ENCODE data around the gene KCNQ1. TPM values are rescaled to one million over a fixed set of nuclear protein-coding genes. Genes with fewer than 3 reads are reported as not detected.

Gene KCNQ1
- total and polyA plus RNA-seq, 9 of the 15 experiments (the other 6 are each of a cell fraction or from before 2014, with no cell fraction given): 0.44 TPM; not detected in 8

DNA sequence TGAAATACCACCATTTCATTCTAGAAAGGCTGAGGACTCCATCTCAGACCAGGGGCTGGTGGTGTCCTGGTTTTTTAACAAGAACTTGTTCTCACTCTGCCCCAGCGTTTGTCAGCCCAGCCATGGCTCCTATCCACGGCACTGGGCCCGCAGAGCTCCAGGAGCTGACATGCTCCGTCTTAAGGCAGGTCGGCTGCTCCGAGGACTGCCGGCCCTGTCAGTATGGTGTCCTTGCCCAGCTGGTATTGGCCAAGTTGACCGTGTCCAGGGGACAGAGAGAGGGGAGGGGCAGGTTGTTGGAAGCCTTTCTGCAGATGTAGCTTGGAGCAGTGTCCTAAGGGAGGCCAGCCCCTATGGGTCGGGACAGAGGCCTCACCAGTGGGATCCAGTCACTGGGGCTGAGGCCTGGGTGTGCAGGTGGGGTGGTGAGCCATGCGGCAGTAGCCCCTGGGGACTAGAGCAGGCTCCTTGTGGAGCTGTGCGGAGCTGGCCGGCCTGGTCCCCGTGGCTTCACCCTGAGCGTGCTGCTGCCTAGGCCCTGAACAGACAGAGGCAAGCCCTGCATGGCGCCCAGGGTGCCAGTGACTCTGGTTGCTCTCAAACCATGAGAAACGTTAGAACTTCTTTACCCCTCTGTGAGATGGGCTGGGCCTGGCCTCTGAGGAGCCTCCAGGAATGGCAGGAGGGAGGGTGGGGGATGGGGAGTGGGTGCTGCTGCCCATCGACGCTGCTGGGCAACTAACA is 294.9 kb downstream of the KCNQ1 start:
- H3K4me1 ChIP-seq (replicated peaks in 1 of 2; ENCODE audit: control insufficient read depth in 2 of 2, insufficient read depth in 2 of 2, low read length in 2 of 2): peaks cover 43 to 70% of the 10 kb centered on the region in 2 experiments
- peak overlapping the region; percentile 23 to 86; a peak in 3 of 4 replicates for H3K9ac ChIP-seq (ENCODE audit: insufficient read depth in 1 of 2, low read depth in 2 of 2, low read length in 2 of 2)
- in situ Hi-C loops (cut with MboI) (no loop called here), intact Hi-C loops (cut with micrococcal nuclease) (no loop called here)
- ChIA-PET CTCF (ENCODE audit: low intra/inter-chr PET ratio) (no interaction called here), POLR2A (interaction anchor here (0.6 kb wide), 2 partner anchors 15 to 189 kb away, joined by 3 read pairs; no protein-coding TSS in a partner anchor)
- no peak for FAIRE-seq
- H4K20me1 ChIP-seq (replicated peaks; ENCODE audit: control insufficient read depth, insufficient read depth, low read length): no peaks in the 10 kb centered on the region
- peak; percentile 6; the same call in 2 of the 3 replicates for ATAC-seq
- H3K4me3 ChIP-seq: no peak overlapping the region
- peak in 2 of 4 experiments; percentile 40 to 42 for DNase-seq (ENCODE audit: extremely low read depth in 1 of 4, low spot score in 3 of 4)
- TF ChIP-seq POLR2B (IDR thresholded peaks at IDR 0.05; ENCODE audit: low read depth, partially characterized antibody): no peak
- TF ChIP-seq ZFX (CRISPR knock-in tag; IDR thresholded peaks at IDR 0.05): 0 out of 2 replicates have a peak, but pooled peaks have one; percentile 29
- no peak for TF ChIP-seq FOXA1 (IDR thresholded peaks at IDR 0.05; ENCODE audit: borderline replicate concordance)
- TF ChIP-seq, protein P1, sequence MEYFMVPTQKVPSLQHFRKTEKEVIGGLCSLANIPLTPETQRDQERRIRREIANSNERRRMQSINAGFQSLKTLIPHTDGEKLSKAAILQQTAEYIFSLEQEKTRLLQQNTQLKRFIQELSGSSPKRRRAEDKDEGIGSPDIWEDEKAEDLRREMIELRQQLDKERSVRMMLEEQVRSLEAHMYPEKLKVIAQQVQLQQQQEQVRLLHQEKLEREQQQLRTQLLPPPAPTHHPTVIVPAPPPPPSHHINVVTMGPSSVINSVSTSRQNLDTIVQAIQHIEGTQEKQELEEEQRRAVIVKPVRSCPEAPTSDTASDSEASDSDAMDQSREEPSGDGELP (CRISPR knock-in tag; IDR thresholded peaks at IDR 0.05; ENCODE audit: borderline replicate concordance): peak; percentile 16; the same call in 1 of the 2 replicates
- TF ChIP-seq, protein P2, sequence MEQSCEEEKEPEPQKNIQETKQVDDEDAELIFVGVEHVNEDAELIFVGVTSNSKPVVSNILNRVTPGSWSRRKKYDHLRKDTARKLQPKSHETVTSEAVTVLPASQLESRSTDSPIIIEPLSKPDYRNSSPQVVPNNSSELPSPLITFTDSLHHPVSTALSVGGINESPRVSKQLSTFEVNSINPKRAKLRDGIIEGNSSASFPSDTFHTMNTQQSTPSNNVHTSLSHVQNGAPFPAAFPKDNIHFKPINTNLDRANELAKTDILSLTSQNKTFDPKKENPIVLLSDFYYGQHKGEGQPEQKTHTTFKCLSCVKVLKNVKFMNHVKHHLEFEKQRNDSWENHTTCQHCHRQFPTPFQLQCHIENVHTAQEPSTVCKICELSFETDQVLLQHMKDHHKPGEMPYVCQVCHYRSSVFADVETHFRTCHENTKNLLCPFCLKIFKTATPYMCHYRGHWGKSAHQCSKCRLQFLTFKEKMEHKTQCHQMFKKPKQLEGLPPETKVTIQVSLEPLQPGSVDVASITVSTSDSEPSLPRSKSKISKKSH (CRISPR knock-in tag; IDR thresholded peaks at IDR 0.05): no peak
- TF ChIP-seq CSDE1 (IDR thresholded peaks at IDR 0.05): no peak
- TF ChIP-seq, protein P3, sequence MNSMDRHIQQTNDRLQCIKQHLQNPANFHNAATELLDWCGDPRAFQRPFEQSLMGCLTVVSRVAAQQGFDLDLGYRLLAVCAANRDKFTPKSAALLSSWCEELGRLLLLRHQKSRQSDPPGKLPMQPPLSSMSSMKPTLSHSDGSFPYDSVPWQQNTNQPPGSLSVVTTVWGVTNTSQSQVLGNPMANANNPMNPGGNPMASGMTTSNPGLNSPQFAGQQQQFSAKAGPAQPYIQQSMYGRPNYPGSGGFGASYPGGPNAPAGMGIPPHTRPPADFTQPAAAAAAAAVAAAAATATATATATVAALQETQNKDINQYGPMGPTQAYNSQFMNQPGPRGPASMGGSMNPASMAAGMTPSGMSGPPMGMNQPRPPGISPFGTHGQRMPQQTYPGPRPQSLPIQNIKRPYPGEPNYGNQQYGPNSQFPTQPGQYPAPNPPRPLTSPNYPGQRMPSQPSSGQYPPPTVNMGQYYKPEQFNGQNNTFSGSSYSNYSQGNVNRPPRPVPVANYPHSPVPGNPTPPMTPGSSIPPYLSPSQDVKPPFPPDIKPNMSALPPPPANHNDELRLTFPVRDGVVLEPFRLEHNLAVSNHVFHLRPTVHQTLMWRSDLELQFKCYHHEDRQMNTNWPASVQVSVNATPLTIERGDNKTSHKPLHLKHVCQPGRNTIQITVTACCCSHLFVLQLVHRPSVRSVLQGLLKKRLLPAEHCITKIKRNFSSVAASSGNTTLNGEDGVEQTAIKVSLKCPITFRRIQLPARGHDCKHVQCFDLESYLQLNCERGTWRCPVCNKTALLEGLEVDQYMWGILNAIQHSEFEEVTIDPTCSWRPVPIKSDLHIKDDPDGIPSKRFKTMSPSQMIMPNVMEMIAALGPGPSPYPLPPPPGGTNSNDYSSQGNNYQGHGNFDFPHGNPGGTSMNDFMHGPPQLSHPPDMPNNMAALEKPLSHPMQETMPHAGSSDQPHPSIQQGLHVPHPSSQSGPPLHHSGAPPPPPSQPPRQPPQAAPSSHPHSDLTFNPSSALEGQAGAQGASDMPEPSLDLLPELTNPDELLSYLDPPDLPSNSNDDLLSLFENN (IDR thresholded peaks at IDR 0.05; ENCODE audit: low read depth in 2 of 2, low read length in 2 of 2): no peak
- TF ChIP-seq TRIM28 (IDR thresholded peaks at IDR 0.05): no peak
- TF ChIP-seq SP2 (IDR thresholded peaks at IDR 0.05; ENCODE audit: extremely low read depth, low read depth, low read length, poor library complexity, severe bottlenecking): no peak
- TF ChIP-seq ZEB2 (IDR thresholded peaks at IDR 0.05): no peak
- TF ChIP-seq, protein P4, sequence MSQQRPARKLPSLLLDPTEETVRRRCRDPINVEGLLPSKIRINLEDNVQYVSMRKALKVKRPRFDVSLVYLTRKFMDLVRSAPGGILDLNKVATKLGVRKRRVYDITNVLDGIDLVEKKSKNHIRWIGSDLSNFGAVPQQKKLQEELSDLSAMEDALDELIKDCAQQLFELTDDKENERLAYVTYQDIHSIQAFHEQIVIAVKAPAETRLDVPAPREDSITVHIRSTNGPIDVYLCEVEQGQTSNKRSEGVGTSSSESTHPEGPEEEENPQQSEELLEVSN (IDR thresholded peaks at IDR 0.05; ENCODE audit: borderline replicate concordance in 1 of 2, extremely low read depth in 1 of 2, insufficient read depth in 1 of 2, insufficient read length in 1 of 2, low read depth in 1 of 2, low read length in 1 of 2, poor library complexity in 1 of 2, severe bottlenecking in 1 of 2): peak in 1 of 2 experiments; percentile 25
- TF ChIP-seq RAD21 (CRISPR knock-in tag; conservative IDR thresholded peaks at IDR 0.05 in 1 of 2, IDR thresholded peaks at IDR 0.05 in 1 of 2): no peak
- peak overlapping the region; percentile 67 for H2AFZ ChIP-seq (ENCODE audit: low read depth, low read length)
- peak overlapping the region; percentile 23; the same call in 2 of the 3 replicates for H3K27ac ChIP-seq (ENCODE audit: extremely low read depth, low read depth, low read length)
- H3K4me2 ChIP-seq (ENCODE audit: insufficient read depth, low read length): peak overlapping the region; percentile 10; the same call in 1 of the 2 replicates
- no peaks in the 10 kb centered on the region for H3K27me3 ChIP-seq (ENCODE audit: control insufficient read depth in 2 of 2, insufficient read depth in 2 of 2, low read length in 2 of 2)
- no TSS peak for BruUV-seq (replicated peaks)
- no peaks in the 10 kb centered on the region for H3K36me3 ChIP-seq (ENCODE audit: control insufficient read depth, insufficient read depth, low read length)
- 75% methylated on average over 17 of the region's 18 CpGs for WGBS (ENCODE audit: insufficient coverage, low coverage, missing lambda C conversion rate)
- no peaks in the 10 kb centered on the region for H3K9me1 ChIP-seq (ENCODE audit: control insufficient read depth, insufficient read depth, low read length)
- no peaks in the 10 kb centered on the region for H3K9me3 ChIP-seq (replicated peaks; ENCODE audit: control insufficient read depth, insufficient read depth, low read depth, low read length)
- no peaks in the 10 kb centered on the region for H3K79me2 ChIP-seq (ENCODE audit: control insufficient read depth, insufficient read depth, low read length)
